Ectodermal cell (in vitro differentiated cells): Measurements from ENCODE around the gene MMP20.

Experiments used
- H3K27ac ChIP-seq: 2 replicates; pipeline ENCODE4 v1.7.0; 2013; ENCODE audit warnings: mild to moderate bottlenecking, low read depth, low read length; ENCODE audit not compliant: insufficient read depth, poor library complexity, severe bottlenecking
- H3K27me3 ChIP-seq: 2 replicates; pipeline ENCODE4 v1.7.0; 2013; ENCODE audit warnings: mild to moderate bottlenecking, low read length; ENCODE audit not compliant: insufficient read depth, control insufficient read depth, poor library complexity, severe bottlenecking
- H3K36me3 ChIP-seq: one replicate; pipeline ENCODE4 v1.7.0; 2013; ENCODE audit warnings: low read length; ENCODE audit not compliant: control insufficient read depth, insufficient read depth
- H3K4me1 ChIP-seq: one replicate; pipeline ENCODE4 v1.7.0; 2013; ENCODE audit warnings: low read length; ENCODE audit not compliant: control insufficient read depth, insufficient read depth
- H3K4me3 ChIP-seq: 2 replicates; pipeline ENCODE4 v1.7.0; 2013; ENCODE audit warnings: low read depth, low read length, control low read depth; ENCODE audit not compliant: insufficient read depth
- H3K9me3 ChIP-seq: 2 replicates; pipeline ENCODE4 v1.7.0; 2013; ENCODE audit warnings: mild to moderate bottlenecking, low read length, moderate library complexity; ENCODE audit not compliant: control insufficient read depth
- WGBS, 2 experiments: methylation state at CpG; one replicate each; pipeline ENCODE4 v1.1.7; 2013; ENCODE audit warnings: missing lambda C conversion rate in 2 of 2; 5-methylcytosine and 5-hydroxymethylcytosine counted together

The MMP20 gene

DNA sequence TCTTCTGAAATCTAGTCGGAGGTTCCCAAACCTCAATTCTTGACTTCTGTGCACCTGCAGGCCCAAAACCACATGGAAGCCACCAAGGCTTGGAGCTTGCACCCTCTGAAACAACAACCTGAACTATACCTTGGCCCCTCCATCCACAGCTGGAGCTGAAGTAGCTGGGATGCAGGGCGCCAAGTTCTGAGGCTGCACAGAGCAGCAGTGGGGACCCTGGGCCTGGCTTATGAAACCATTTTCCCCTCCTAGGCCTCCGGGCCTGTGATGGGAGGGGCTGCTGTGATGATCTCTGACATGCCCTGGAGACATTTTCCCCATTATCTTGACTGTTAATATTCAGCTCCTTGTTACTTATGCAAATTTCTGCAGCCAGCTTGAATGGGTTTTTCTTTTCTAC, 56.3 kb downstream of the MMP20 start:
- Histone ChIP-seq H3K36me3 (no peaks in the 10 kb centered on the region), H3K4me1 (no peaks in the 10 kb centered on the region), H3K27ac (no peak overlapping the region), H3K4me3 (no peak overlapping the region), H3K27me3 (no peaks in the 10 kb centered on the region), H3K9me3 (no peaks in the 10 kb centered on the region)
- 74 to 77% methylated on average over 3 of the region's 3 CpGs for WGBS, 2 experiments

DNA sequence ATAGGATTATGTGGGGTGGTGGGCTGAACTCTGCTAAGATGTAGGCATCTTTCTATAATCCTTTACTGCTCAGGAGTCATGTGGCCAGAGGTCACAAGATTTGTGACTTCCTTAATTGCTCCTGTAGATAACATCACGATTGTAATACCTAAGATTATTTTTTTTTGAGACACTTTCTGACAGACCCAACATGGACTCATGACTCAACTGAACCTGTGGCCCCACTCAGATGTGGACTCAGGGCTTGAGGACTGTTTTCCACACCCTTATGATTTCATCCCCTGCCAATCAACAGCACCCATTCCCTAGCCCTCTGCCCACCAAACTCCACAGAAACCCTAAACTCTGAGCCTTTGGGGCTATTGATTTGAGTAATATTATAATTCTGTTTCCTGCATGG, 59.0 kb downstream of the MMP20 start:
- H3K4me3 ChIP-seq, result no peak overlapping the region
- no peaks in the 10 kb centered on the region for H3K27me3 ChIP-seq
- no peaks in the 10 kb centered on the region for H3K9me3 ChIP-seq
- H3K27ac ChIP-seq, result no peak overlapping the region
- 70 to 89% methylated on average over 1 of the region's 1 CpG for WGBS, 2 experiments
- H3K4me1 ChIP-seq, result no peaks in the 10 kb centered on the region
- H3K36me3 ChIP-seq, result no peaks in the 10 kb centered on the region

DNA sequence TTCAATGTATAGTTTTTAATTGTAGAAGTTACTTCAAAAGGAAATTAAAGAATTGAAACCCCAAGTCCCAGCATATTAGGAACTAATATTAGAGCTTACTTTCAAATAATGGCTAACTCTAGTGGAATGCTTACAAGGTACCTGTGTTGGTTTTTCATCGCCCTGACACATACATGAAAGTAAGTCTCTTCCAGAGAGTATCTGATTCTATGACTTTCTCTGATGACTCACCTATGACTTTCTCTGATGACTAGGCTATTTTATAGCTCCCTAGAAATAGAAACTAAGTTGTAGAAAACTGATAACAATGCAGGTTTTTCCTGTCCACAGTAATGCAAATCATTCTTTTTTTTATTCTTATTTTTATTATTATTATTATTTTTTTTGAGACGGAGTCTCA, 61.0 kb downstream of the MMP20 start:
- no peak overlapping the region for H3K4me3 ChIP-seq
- no peak overlapping the region for H3K27ac ChIP-seq
- H3K9me3 ChIP-seq, result no peaks in the 10 kb centered on the region
- 90 to 96% methylated on average over 2 of the region's 2 CpGs for WGBS, 2 experiments
- H3K27me3 ChIP-seq, result no peaks in the 10 kb centered on the region
- H3K36me3 ChIP-seq, result no peaks in the 10 kb centered on the region
- no peaks in the 10 kb centered on the region for H3K4me1 ChIP-seq

DNA sequence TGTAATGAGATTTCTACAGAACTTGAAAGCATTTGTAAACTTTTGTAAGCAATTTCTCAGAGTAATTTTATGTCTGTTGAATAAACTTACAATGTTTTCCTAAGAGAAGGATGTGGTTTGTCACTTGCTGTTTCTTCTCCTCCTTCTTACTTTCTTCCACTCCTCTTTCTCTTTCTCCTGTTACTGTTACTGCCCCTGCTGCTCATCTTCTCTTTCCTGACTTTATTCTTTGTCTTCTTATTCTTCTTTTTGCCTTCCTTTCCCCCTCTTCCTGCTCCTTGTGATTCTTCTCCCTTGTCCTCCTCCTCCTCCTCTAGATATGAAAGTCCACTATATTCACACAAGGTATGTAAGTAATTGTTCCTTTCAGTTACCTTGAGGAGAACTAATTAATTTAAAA, 63.5 kb downstream of the MMP20 start:
- Histone ChIP-seq H3K27ac (no peak overlapping the region), H3K27me3 (no peaks in the 10 kb centered on the region), H3K4me1 (no peaks in the 10 kb centered on the region), H3K9me3 (no peaks in the 10 kb centered on the region), H3K36me3 (no peaks in the 10 kb centered on the region), H3K4me3 (no peak overlapping the region)

- no peaks in the 10 kb centered on the region for H3K4me1 ChIP-seq
- no peaks in the 10 kb centered on the region for H3K36me3 ChIP-seq
- no peak overlapping the region for H3K4me3 ChIP-seq
- H3K9me3 ChIP-seq, result no peaks in the 10 kb centered on the region
- H3K27ac ChIP-seq, result no peak overlapping the region
- WGBS, 2 experiments, result 91 to 95% methylated on average over 4 of the region's 6 CpGs
- H3K27me3 ChIP-seq, result no peaks in the 10 kb centered on the region
Measured at GRCh38 chr11:102560555-102561011, 64.5 kb downstream of the MMP20 start.

GRCh38 chr11:102559839-102560238, 65.3 kb downstream of the MMP20 start:
- Histone ChIP-seq H3K4me3 (no peak overlapping the region), H3K36me3 (no peaks in the 10 kb centered on the region), H3K9me3 (no peaks in the 10 kb centered on the region), H3K4me1 (no peaks in the 10 kb centered on the region), H3K27ac (no peak overlapping the region), H3K27me3 (no peaks in the 10 kb centered on the region)

- Histone ChIP-seq H3K9me3 (no peaks in the 10 kb centered on the region), H3K27me3 (no peaks in the 10 kb centered on the region), H3K27ac (no peak overlapping the region), H3K4me1 (no peaks in the 10 kb centered on the region), H3K36me3 (no peaks in the 10 kb centered on the region), H3K4me3 (no peak overlapping the region)
- whole genome bisulfite sequencing, 2 experiments, result 90 to 98% methylated on average over 3 of the region's 3 CpGs
Measured at GRCh38 chr11:102555091-102555490, 70.0 kb downstream of the MMP20 start.

DNA sequence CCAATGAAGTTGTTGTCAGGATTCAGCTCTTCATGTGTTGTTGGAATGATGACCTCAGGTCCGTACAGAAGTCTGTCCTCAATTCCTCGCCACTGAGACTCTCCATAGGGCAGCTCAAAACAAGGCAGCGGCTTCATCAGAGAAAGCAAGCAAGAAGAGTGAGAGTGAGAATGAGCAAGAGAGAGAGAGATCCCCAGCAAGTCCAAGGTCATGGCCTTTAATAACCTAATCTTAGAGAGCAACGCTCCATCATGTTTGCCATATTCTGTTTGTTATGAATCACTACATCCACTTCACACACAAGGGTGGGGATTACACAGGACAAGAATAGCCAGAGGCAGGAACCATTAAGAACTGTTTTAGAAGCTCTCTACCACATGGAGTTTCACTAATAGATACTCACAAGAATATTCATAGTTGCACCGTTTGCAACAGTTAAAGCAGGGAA, 71.3 kb downstream of the MMP20 start:
- no peak overlapping the region for H3K4me3 ChIP-seq
- no peaks in the 10 kb centered on the region for H3K9me3 ChIP-seq
- no peaks in the 10 kb centered on the region for H3K36me3 ChIP-seq
- H3K27me3 ChIP-seq, result no peaks in the 10 kb centered on the region
- no peaks in the 10 kb centered on the region for H3K4me1 ChIP-seq
- H3K27ac ChIP-seq, result no peak overlapping the region
- WGBS, 2 experiments, result 81 to 86% methylated on average over 5 of the region's 5 CpGs

DNA sequence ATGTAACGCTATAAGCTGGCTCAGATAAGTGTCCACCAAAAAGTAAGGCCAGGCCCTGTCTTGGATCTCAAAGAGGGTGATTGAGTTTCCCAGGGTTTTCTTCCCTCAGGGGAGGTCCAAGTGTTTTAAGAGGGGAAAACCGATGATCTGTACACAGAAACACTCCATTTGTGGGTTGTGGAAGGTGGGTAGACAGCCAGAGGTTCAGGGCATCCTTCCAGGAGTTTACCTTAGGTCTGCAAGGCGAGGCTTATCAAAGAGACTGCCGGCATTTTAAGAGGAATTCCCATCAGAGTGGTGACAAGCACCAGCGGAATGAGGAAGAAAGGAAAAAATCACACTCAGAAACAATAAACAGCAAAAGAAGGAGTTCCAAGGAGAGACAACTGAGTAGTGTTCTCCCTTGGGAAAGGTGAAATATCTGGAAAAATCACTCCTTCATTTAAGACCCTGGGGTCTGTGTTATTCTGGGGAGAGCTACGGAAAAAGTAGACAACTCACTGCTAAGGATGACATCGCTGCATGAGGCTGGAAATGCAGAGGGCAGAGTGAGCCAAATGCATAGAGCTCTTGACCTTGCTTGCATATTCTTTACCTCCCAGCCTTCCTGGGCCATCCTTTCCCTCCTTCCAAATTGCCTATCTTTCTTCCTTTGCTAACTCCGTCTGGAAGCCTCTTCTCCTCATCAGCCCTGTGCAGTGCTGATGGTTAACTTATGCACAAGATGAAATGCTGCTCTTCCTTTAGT, 72.5 kb downstream of the MMP20 start:
- WGBS, 2 experiments, result 90 to 93% methylated on average over 8 of the region's 8 CpGs
- H3K27ac ChIP-seq, result no peak overlapping the region
- H3K27me3 ChIP-seq, result no peaks in the 10 kb centered on the region

GRCh38 chr11:102552020-102552419, 73.1 kb downstream of the MMP20 start:
- no peaks in the 10 kb centered on the region for H3K4me1 ChIP-seq
- H3K27me3 ChIP-seq, result no peaks in the 10 kb centered on the region
- no peaks in the 10 kb centered on the region for H3K9me3 ChIP-seq
- no peak overlapping the region for H3K27ac ChIP-seq
- no peaks in the 10 kb centered on the region for H3K36me3 ChIP-seq
- no peak overlapping the region for H3K4me3 ChIP-seq
- 83 to 90% methylated on average over 2 of the region's 2 CpGs for WGBS, 2 experiments

More for the DNA sequence above, 72.5 kb downstream of the MMP20 start:
- Histone ChIP-seq H3K4me1 (no peaks in the 10 kb centered on the region), H3K9me3 (no peaks in the 10 kb centered on the region), H3K36me3 (no peaks in the 10 kb centered on the region), H3K4me3 (no peak overlapping the region)
